Right atrium auricular region (tissue), 2 donors: ENCODE data around the gene DYRK1A. TPM values are rescaled to one million over a fixed set of nuclear protein-coding genes. Genes with fewer than 3 reads are reported as not detected.

Experiments
- DNase-seq: peaks from one replicate; pipeline ENCODE4 v3.0.0-alpha.2; 2019; ENCODE audit warnings: low spot score
- H3K27ac ChIP-seq, 2 donors: fragments of 200-600 bp; sonication (generic); 1 replicate in 1 of 2; 2 replicates in 1 of 2; pipeline ENCODE4 v1.5.1; 2016 to 2019
- H3K27me3 ChIP-seq, 2 donors: fragments of 200-600 bp; sonication (generic); one replicate each; pipeline versions ENCODE4 v1.5.1 to v1.6.0; 2017 to 2019
- H3K36me3 ChIP-seq: fragments of 200-600 bp; sonication (generic); one replicate; pipeline ENCODE4 v1.5.1; 2016
- H3K4me1 ChIP-seq, 2 donors: fragments of 200-600 bp; sonication (generic); one replicate each; pipeline versions ENCODE4 v1.5.1 to v1.6.0; 2017 to 2019
- H3K4me3 ChIP-seq, 2 donors: fragments of 200-600 bp; sonication (generic); 1 replicate in 1 of 2; 2 replicates in 1 of 2; pipeline ENCODE4 v1.5.1; 2017 to 2019; ENCODE audit warnings: mild to moderate bottlenecking in 1 of 2, moderate library complexity in 1 of 2
- H3K9me3 ChIP-seq, 2 donors: fragments of 200-600 bp; sonication (generic); one replicate each; pipeline ENCODE4 v1.5.1; 2019
- CTCF ChIP-seq, 2 donors: fragments of 200-600 bp; sonication (generic); IDR thresholded peaks; one replicate each; pipeline ENCODE4 v1.5.1; 2019; ENCODE audit warnings: antibody characterized with exemption in 2 of 2
- total RNA-seq, 2 donors: library from RNA; depleted of rRNA; stranded (reverse); fragments of >200 nt; gene quantifications; one replicate each; pipeline ENCODE4 v1.1.0, GENCODE V29; 2016

The DYRK1A gene
- total RNA-seq, 2 donors from 2014 or later: 69.3 to 94.7 TPM

GRCh38 chr21:37483776-37484175 is 117.2 kb downstream of the DYRK1A start:
- Histone ChIP-seq H3K4me3 (no peak overlapping the region), H3K27me3 (no peaks in the 10 kb centered on the region), H3K4me1 (peaks cover 0 to 4% of the 10 kb centered on the region in 2 donors), H3K27ac (no peak overlapping the region), H3K9me3 (no peaks in the 10 kb centered on the region), H3K36me3 (peaks cover 35% of the 10 kb centered on the region)
- TF ChIP-seq CTCF (IDR thresholded peaks at IDR 0.05): no peak
- no peak for DNase-seq

- Histone ChIP-seq H3K36me3 (peaks cover 35% of the 10 kb centered on the region), H3K9me3 (no peaks in the 10 kb centered on the region), H3K4me1 (peaks cover 0 to 10% of the 10 kb centered on the region in 2 donors), H3K27ac (peak overlapping the region in 1 of 2 donors; percentile 35), H3K27me3 (no peaks in the 10 kb centered on the region), H3K4me3 (no peak overlapping the region)
- DNase-seq: no peak
- TF ChIP-seq CTCF (IDR thresholded peaks at IDR 0.05): no peak
Measured at GRCh38 chr21:37484535-37485474, 118.2 kb downstream of the DYRK1A start.

GRCh38 chr21:37489553-37489952 is 123.0 kb downstream of the DYRK1A start:
- H3K27ac ChIP-seq: peak overlapping the region in 1 of 2 donors; percentile 7
- peaks cover 31% of the 10 kb centered on the region for H3K36me3 ChIP-seq
- DNase-seq: no peak
- H3K4me3 ChIP-seq: no peak overlapping the region
- TF ChIP-seq CTCF (IDR thresholded peaks at IDR 0.05): peak in 1 of 2 donors; percentile 35
- no peaks in the 10 kb centered on the region for H3K27me3 ChIP-seq
- peaks cover 0 to 22% of the 10 kb centered on the region in 2 donors for H3K4me1 ChIP-seq
- no peaks in the 10 kb centered on the region for H3K9me3 ChIP-seq

GRCh38 chr21:37490084-37490483 is 123.5 kb downstream of the DYRK1A start:
- H3K36me3 ChIP-seq: peaks cover 32% of the 10 kb centered on the region
- no peak overlapping the region for H3K27ac ChIP-seq
- no peaks in the 10 kb centered on the region for H3K27me3 ChIP-seq
- no peak for DNase-seq
- H3K4me1 ChIP-seq: peaks cover 0 to 20% of the 10 kb centered on the region in 2 donors
- no peaks in the 10 kb centered on the region for H3K9me3 ChIP-seq
- no peak overlapping the region for H3K4me3 ChIP-seq
- TF ChIP-seq CTCF (IDR thresholded peaks at IDR 0.05): no peak

- peaks cover 19% of the 10 kb centered on the region for H3K36me3 ChIP-seq
Measured at GRCh38 chr21:37496972-37497371, 130.4 kb downstream of the DYRK1A start.

More at GRCh38 chr21:37496972-37497371, 130.4 kb downstream of the DYRK1A start:
- DNase-seq: no peak
- peak in 1 of 2 donors; percentile 54 for TF ChIP-seq CTCF (IDR thresholded peaks at IDR 0.05)
- peak overlapping the region in 1 of 2 donors; percentile 30 for H3K27ac ChIP-seq
- no peak overlapping the region for H3K4me3 ChIP-seq
- no peaks in the 10 kb centered on the region for H3K4me1 ChIP-seq
- H3K9me3 ChIP-seq: no peaks in the 10 kb centered on the region
- H3K27me3 ChIP-seq: no peaks in the 10 kb centered on the region
